Dendritic cell treated with granulocyte-macrophage colony-stimulating factor and Interleukin-4, amounts not matched to agents 40 ng/mL and 50 ng/mL, for 4 days (primary cell): Measurements from ENCODE around the gene SOX4.

Experiments
- H3K27ac Mint-ChIP-seq: one replicate; pipeline ENCODE4 v1.8.0; 2022; ENCODE audit warnings: mild to moderate bottlenecking, mixed read lengths
- H3K27me3 Mint-ChIP-seq: one replicate; pipeline ENCODE4 v1.8.0; 2022; ENCODE audit warnings: mild to moderate bottlenecking, mixed read lengths
- H3K36me3 Mint-ChIP-seq: one replicate; pipeline ENCODE4 v1.8.0; 2022; ENCODE audit warnings: low read depth, mixed read lengths
- H3K4me1 Mint-ChIP-seq: one replicate; pipeline ENCODE4 v1.8.0; 2022; ENCODE audit warnings: low read depth, mixed read lengths
- H3K4me3 Mint-ChIP-seq: one replicate; pipeline ENCODE4 v1.8.0; 2022; ENCODE audit warnings: mild to moderate bottlenecking, moderate library complexity, mixed read lengths
- H3K9me3 Mint-ChIP-seq: one replicate; pipeline ENCODE4 v1.8.0; 2022; ENCODE audit warnings: mixed read lengths
- intact Hi-C: fragments of 100-400 bp; cut with micrococcal nuclease; formaldehyde crosslinking; loops from one replicate; pipeline ENCODE4 v1.15.0; 2022

Gene SOX4

DNA sequence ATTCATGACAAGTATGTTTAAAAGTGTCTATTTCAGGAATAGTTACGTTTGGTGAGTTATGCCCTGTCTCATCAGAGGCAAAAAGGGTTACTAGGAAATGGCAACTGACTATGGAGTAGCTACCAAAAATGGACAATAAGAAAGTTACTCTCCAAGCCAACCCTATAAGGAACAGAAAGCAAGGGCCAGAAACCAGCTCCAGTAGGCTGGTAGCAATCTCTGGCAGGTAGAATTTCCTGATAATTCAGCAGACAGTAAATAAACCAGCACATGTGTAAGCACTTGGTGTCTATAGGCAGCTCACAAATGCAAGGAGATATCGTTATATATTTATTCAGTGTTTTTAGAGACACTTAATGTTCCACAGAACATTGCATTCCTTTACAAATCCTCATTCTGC, 20.3 kb downstream of the SOX4 start:
- intact Hi-C loops: loop anchor here (10.0 kb wide), 1 partner anchor 231 kb away; no protein-coding TSS in a partner anchor
- peaks cover 26% of the 10 kb centered on the region for H3K4me1 Mint-ChIP-seq
- no peaks in the 10 kb centered on the region for H3K27me3 Mint-ChIP-seq
- no peaks in the 10 kb centered on the region for H3K9me3 Mint-ChIP-seq
- H3K4me3 Mint-ChIP-seq: no peak overlapping the region
- no peak overlapping the region for H3K27ac Mint-ChIP-seq
- no peaks in the 10 kb centered on the region for H3K36me3 Mint-ChIP-seq

DNA sequence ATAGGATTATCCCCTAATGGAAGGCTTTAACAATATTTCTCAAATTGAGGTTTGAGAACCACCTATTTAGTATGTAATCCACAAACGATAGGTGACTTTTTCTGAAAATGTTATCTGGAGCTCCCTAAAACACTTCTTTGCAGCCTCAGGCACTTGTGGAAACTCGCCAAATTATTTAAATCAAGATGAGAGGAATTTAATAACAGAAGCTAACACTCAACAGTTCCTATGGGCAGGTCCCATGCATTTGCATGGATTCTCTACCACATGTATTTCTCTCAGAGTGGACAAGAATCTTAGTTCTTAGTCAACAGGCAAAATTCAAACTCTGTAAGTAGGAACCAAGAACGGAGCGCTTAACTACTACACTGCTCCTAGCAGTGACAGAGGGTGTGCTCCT, 20.7 kb downstream of the SOX4 start:
- peaks cover 22% of the 10 kb centered on the region for H3K4me1 Mint-ChIP-seq
- H3K36me3 Mint-ChIP-seq: no peaks in the 10 kb centered on the region
- H3K9me3 Mint-ChIP-seq: no peaks in the 10 kb centered on the region
- H3K27me3 Mint-ChIP-seq: no peaks in the 10 kb centered on the region
- no peak overlapping the region for H3K27ac Mint-ChIP-seq
- intact Hi-C loops: loop anchor here (10.0 kb wide), 1 partner anchor 231 kb away; no protein-coding TSS in a partner anchor
- no peak overlapping the region for H3K4me3 Mint-ChIP-seq

- Mint-ChIP-seq H3K9me3 (no peaks in the 10 kb centered on the region), H3K4me3 (no peak overlapping the region), H3K4me1 (peaks cover 12% of the 10 kb centered on the region), H3K27me3 (no peaks in the 10 kb centered on the region), H3K36me3 (no peaks in the 10 kb centered on the region), H3K27ac (no peak overlapping the region)
- intact Hi-C loops: loop anchor here (10.0 kb wide), 1 partner anchor 229 kb away; no protein-coding TSS in a partner anchor
Observed at GRCh38 chr6:21615504-21615903, 22.0 kb downstream of the SOX4 start.

DNA sequence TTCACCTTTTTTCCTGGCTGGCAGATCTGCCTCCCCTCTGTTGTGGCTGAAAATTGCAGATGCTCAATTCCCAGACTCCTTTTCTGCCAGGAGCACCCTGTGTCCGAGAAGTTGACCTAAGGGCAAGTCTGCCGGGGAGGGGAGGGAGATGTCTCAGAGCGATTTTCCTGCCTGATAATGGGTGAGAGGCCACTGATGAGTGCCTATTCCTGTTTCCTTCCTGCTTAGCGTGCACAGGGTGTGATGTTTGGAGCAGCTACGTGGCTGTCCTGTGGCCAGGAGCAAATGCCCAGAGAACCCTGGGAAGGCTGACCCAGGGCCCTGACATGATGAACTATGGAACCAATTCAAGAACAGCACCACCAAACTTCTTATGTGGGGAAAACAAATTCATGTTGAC, 22.5 kb downstream of the SOX4 start:
- Mint-ChIP-seq H3K9me3 (no peaks in the 10 kb centered on the region), H3K27ac (no peak overlapping the region), H3K27me3 (no peaks in the 10 kb centered on the region), H3K4me1 (peaks cover 10% of the 10 kb centered on the region), H3K36me3 (no peaks in the 10 kb centered on the region), H3K4me3 (no peak overlapping the region)
- intact Hi-C loops: loop anchor here (10.0 kb wide), 1 partner anchor 229 kb away; no protein-coding TSS in a partner anchor

DNA sequence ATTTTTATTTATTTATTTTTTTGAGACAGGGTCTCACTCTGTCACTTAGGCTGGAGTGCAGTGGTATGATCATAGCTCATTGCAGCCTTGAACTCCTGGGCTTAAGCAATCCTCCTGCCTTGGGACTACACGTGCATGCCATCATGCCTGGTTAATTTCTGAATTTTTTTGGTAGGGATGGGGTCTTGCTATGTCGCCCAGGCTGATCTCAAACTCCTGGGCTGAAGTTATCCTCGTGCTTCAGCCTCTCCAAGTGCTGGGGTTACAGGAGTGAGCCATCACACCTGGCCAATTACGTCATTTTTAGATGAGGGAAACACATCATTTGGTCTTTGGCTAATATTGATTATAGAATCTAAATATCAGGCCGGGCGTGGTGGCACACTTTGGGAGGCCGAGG, 32.1 kb downstream of the SOX4 start:
- no peak overlapping the region for H3K27ac Mint-ChIP-seq
- no peaks in the 10 kb centered on the region for H3K36me3 Mint-ChIP-seq
- H3K4me1 Mint-ChIP-seq: peaks cover 8% of the 10 kb centered on the region
- H3K4me3 Mint-ChIP-seq: no peak overlapping the region
- H3K9me3 Mint-ChIP-seq: no peaks in the 10 kb centered on the region
- intact Hi-C loops: no loop called here
- peaks cover 3% of the 10 kb centered on the region for H3K27me3 Mint-ChIP-seq

DNA sequence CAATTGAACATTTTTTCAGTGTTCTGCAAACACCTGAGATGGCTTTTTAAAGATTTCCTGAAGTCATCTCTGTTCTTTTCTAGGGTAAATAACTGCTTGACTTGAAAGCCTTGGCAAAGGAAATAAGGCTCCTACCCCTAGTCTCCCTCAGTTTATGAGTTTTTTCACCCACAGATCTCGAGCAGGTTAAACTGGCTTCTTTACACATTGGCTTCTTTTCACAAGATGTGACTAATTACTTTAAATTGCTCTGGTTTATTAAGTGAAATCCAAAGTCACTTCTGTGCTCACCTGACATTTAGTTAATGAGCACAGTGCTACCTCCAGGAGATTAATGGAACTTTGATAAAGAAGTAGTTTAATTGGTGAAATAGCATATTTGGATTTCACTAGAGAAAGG, 33.2 kb downstream of the SOX4 start:
- no peak overlapping the region for H3K27ac Mint-ChIP-seq
- no peaks in the 10 kb centered on the region for H3K36me3 Mint-ChIP-seq
- intact Hi-C loops: no loop called here
- H3K4me3 Mint-ChIP-seq: no peak overlapping the region
- no peaks in the 10 kb centered on the region for H3K9me3 Mint-ChIP-seq
- peaks cover 8% of the 10 kb centered on the region for H3K4me1 Mint-ChIP-seq
- H3K27me3 Mint-ChIP-seq: peaks cover 3% of the 10 kb centered on the region

DNA sequence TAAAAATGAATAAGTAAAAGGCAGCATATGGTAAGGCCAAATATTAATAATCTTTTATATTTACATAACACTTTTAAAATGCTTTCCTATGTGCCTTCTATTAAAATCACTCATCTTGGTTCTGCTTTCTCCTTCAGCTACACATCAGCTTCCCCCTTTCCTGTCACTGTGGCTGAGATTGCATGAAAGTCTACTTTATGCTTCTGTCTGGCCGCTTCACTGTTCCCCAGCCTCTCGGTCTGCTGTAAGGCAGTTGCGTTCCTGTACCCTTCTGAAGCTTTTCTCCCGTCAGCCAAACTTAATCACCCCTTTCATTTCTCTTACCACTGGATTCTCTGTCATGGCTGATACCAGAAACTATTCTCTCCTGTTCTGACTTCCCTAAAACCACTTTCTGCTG, 34.6 kb downstream of the SOX4 start:
- H3K4me1 Mint-ChIP-seq: peaks cover 8% of the 10 kb centered on the region
- peaks cover 3% of the 10 kb centered on the region for H3K27me3 Mint-ChIP-seq
- H3K36me3 Mint-ChIP-seq: no peaks in the 10 kb centered on the region
- no peaks in the 10 kb centered on the region for H3K9me3 Mint-ChIP-seq
- intact Hi-C loops: no loop called here
- peak overlapping the region; percentile 14 for H3K4me3 Mint-ChIP-seq
- H3K27ac Mint-ChIP-seq: peak overlapping the region; percentile 48

DNA sequence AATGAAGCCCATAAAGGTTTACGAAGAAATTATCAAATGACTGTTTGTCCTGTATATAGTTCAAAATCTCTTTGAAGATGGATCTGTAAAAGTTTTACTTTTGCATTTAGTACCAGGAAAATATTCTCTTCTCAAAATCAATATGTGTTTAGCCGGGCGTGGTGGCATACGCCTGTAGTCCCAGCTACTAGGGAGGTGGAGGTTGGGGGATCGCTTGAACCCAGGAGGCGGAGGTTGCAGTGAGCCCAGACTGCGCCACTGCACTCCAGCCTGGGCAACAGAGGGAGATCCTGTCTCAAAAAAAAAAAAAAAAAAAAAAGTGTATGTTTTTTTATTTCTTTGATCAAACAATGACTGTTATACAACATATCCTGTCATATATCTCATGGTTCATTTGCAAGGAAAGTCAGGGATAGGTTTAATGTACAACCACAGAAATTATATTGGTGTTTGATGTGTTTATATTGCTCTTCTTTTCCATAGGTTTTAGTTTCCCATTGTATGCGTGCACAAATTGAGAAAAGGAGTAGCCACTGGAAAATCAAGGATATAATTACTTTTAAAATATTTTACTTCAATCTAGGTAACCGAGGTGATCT, 40.1 kb downstream of the SOX4 start:
- Mint-ChIP-seq H3K27ac (no peak overlapping the region), H3K27me3 (peaks cover 3% of the 10 kb centered on the region), H3K36me3 (no peaks in the 10 kb centered on the region), H3K4me1 (peaks cover under 1% of the 10 kb centered on the region), H3K4me3 (no peak overlapping the region), H3K9me3 (no peaks in the 10 kb centered on the region)
- intact Hi-C loops: no loop called here

GRCh38 chr6:21634582-21634981, 41.0 kb downstream of the SOX4 start:
- no peaks in the 10 kb centered on the region for H3K4me1 Mint-ChIP-seq
- H3K36me3 Mint-ChIP-seq: no peaks in the 10 kb centered on the region
- no peaks in the 10 kb centered on the region for H3K9me3 Mint-ChIP-seq
- no peaks in the 10 kb centered on the region for H3K27me3 Mint-ChIP-seq
- no peak overlapping the region for H3K4me3 Mint-ChIP-seq
- intact Hi-C loops: no loop called here
- H3K27ac Mint-ChIP-seq: no peak overlapping the region

GRCh38 chr6:21636876-21637275, 43.3 kb downstream of the SOX4 start:
- Mint-ChIP-seq H3K4me1 (no peaks in the 10 kb centered on the region), H3K9me3 (no peaks in the 10 kb centered on the region), H3K27ac (no peak overlapping the region), H3K36me3 (no peaks in the 10 kb centered on the region), H3K27me3 (no peaks in the 10 kb centered on the region), H3K4me3 (no peak overlapping the region)
- intact Hi-C loops: no loop called here

DNA sequence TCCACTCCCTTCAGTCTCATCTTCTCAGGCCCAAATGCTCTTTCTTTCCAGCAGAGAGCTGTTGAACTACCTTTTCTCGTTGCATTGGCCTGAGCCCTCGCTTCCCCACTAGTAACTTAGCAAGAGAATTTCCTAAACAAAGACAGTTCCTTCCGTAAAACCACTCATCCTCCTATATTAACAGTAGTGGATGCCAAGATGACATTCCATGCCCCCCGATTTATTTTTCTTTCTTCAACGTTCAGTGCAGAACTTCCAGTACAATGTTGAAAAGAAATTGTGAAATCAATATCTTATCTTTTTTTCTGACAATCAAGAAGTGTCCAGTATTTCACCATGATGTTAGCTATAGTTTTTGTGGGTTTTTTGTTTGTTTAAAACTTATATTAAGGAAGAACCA, 45.8 kb downstream of the SOX4 start:
- no peaks in the 10 kb centered on the region for H3K27me3 Mint-ChIP-seq
- no peaks in the 10 kb centered on the region for H3K36me3 Mint-ChIP-seq
- H3K9me3 Mint-ChIP-seq: no peaks in the 10 kb centered on the region
- no peaks in the 10 kb centered on the region for H3K4me1 Mint-ChIP-seq
- intact Hi-C loops: no loop called here
- H3K4me3 Mint-ChIP-seq: no peak overlapping the region
- no peak overlapping the region for H3K27ac Mint-ChIP-seq
